ENCODE data around the gene SV2B.

SV2B gene

DNA sequence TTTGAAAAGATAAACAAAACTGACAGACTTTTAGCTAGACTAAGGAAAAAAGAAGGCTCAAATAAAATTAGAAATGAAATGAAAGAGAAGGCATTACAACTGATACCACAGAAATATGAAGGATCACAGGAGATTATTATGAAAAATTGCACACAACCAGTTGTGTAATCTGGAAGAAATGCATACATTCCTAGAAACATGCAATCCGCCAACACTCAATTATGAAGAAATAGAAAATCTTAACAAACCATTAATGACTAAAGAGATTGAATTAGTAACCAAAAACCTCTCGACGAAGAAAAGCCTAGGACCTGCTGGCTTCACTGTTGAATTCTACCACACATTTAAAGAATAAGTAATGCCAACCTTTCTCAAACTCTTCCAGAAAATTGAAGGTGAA is 149.5 kb downstream of the SV2B start:
- no peak overlapping the region for H3K9ac ChIP-seq (ENCODE audit: insufficient read length)
- H3K4me3 ChIP-seq, result no peak overlapping the region
- TF ChIP-seq FOXP2 (optimal IDR thresholded peaks at IDR 0.05; ENCODE audit: control extremely low read depth, extremely low read length, insufficient read depth) (no peak), POLR2AphosphoS5 (IDR thresholded peaks at IDR 0.05; ENCODE audit: borderline replicate concordance, low read depth, low read length) (no peak), EZH2 (IDR thresholded peaks at IDR 0.05) (no peak)
- no peak for DNase-seq (ENCODE audit: low read depth, low spot score)
- H3K27ac ChIP-seq, result no peak overlapping the region
- H3K9me3 ChIP-seq (ENCODE audit: low read depth, low read length), result no peaks in the 10 kb centered on the region
- H3K36me3 ChIP-seq (ENCODE audit: insufficient read depth, low read length), result no peaks in the 10 kb centered on the region

DNA sequence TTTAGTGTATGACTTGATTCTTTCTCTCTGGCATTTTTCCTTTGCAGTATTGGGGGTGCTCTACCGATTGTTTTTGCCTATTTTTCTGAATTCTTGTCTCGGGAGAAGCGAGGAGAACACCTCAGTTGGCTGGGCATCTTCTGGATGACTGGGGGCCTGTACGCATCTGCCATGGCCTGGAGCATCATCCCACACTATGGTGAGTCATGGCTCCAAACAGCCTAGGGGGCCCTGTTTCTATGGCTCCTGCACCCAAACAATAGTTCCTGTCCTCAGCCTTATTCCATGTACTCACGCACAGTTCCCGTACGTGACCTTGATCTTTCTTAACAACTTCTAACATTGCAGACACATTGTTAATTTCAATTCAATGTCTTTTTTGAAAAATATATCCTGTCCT is 152.3 kb downstream of the SV2B start:
- no peak overlapping the region for H3K4me3 ChIP-seq
- H3K36me3 ChIP-seq (ENCODE audit: insufficient read depth, low read length), result no peaks in the 10 kb centered on the region
- no peak overlapping the region for H3K9ac ChIP-seq (ENCODE audit: insufficient read length)
- no peaks in the 10 kb centered on the region for H3K9me3 ChIP-seq (ENCODE audit: low read depth, low read length)
- DNase-seq (ENCODE audit: low read depth, low spot score), result no peak
- no peak overlapping the region for H3K27ac ChIP-seq
- TF ChIP-seq EZH2 (IDR thresholded peaks at IDR 0.05), result no peak
- TF ChIP-seq FOXP2 (optimal IDR thresholded peaks at IDR 0.05; ENCODE audit: control extremely low read depth, extremely low read length, insufficient read depth), result no peak
- no peak for TF ChIP-seq POLR2AphosphoS5 (IDR thresholded peaks at IDR 0.05; ENCODE audit: borderline replicate concordance, low read depth, low read length)

GRCh38 chr15:91252756-91253155 is 152.7 kb downstream of the SV2B start:
- no peak for DNase-seq (ENCODE audit: low read depth, low spot score)
- no peaks in the 10 kb centered on the region for H3K36me3 ChIP-seq (ENCODE audit: insufficient read depth, low read length)

DNA sequence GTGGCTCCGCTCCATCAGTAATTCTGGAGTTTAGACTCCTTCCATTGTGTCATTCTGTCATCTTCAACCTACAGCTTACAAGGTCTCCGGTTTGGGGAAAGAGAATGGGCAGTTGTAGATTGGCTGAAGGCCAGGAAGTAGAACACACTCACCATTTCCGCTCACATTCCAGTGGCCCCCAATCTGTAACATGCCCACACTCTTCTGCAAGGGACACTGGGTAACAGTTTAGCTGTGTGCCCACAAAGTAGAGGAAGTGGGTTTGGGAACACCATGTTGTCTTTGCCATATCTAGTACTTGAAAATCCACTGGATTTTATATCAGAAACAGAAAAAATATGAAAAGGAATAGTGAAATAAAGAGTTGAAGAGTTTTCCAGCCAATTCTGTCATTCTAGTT is 153.5 kb downstream of the SV2B start:
- Histone ChIP-seq H3K9me3 (ENCODE audit: low read depth, low read length) (no peaks in the 10 kb centered on the region), H3K36me3 (ENCODE audit: insufficient read depth, low read length) (no peaks in the 10 kb centered on the region), H3K4me3 (no peak overlapping the region), H3K27ac (no peak overlapping the region), H3K9ac (ENCODE audit: insufficient read length) (no peak overlapping the region)
- TF ChIP-seq FOXP2 (optimal IDR thresholded peaks at IDR 0.05; ENCODE audit: control extremely low read depth, extremely low read length, insufficient read depth) (no peak), EZH2 (IDR thresholded peaks at IDR 0.05) (no peak), POLR2AphosphoS5 (IDR thresholded peaks at IDR 0.05; ENCODE audit: borderline replicate concordance, low read depth, low read length) (no peak)
- no peak for DNase-seq (ENCODE audit: low read depth, low spot score)

More at GRCh38 chr15:91252756-91253155, 152.7 kb downstream of the SV2B start:
- Histone ChIP-seq H3K9me3 (ENCODE audit: low read depth, low read length) (no peaks in the 10 kb centered on the region), H3K4me3 (no peak overlapping the region), H3K9ac (ENCODE audit: insufficient read length) (no peak overlapping the region), H3K27ac (no peak overlapping the region)
- TF ChIP-seq EZH2 (IDR thresholded peaks at IDR 0.05) (no peak), FOXP2 (optimal IDR thresholded peaks at IDR 0.05; ENCODE audit: control extremely low read depth, extremely low read length, insufficient read depth) (no peak), POLR2AphosphoS5 (IDR thresholded peaks at IDR 0.05; ENCODE audit: borderline replicate concordance, low read depth, low read length) (no peak)

DNA sequence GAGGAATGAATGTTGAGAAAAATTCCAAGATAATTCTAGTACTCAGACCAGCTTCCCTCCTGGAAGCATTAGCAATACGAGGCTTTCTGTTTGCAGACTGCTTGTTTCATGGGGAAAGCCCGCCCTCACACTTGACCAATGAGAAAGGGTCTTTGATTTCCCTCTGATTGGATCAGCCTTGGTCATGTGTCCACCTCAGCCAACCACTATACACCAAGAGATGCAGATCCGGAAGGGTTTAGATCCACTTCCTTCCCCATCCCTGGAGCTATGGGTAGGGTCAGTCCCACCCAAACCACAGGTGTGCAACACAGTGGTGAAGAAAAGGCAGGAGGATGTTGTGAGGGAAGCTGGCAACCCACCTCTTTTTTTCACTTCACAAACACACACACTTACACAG is 154.7 kb downstream of the SV2B start:
- Histone ChIP-seq H3K27ac (no peak overlapping the region), H3K9ac (ENCODE audit: insufficient read length) (no peak overlapping the region), H3K36me3 (ENCODE audit: insufficient read depth, low read length) (no peaks in the 10 kb centered on the region), H3K4me3 (no peak overlapping the region), H3K9me3 (ENCODE audit: low read depth, low read length) (no peaks in the 10 kb centered on the region)
- TF ChIP-seq POLR2AphosphoS5 (IDR thresholded peaks at IDR 0.05; ENCODE audit: borderline replicate concordance, low read depth, low read length) (no peak), FOXP2 (optimal IDR thresholded peaks at IDR 0.05; ENCODE audit: control extremely low read depth, extremely low read length, insufficient read depth) (no peak), EZH2 (IDR thresholded peaks at IDR 0.05) (no peak)
- no peak for DNase-seq (ENCODE audit: low read depth, low spot score)

GRCh38 chr15:91255670-91256192 is 155.7 kb downstream of the SV2B start:
- DNase-seq (ENCODE audit: low read depth, low spot score), result no peak
- Histone ChIP-seq H3K9me3 (ENCODE audit: low read depth, low read length) (no peaks in the 10 kb centered on the region), H3K27ac (no peak overlapping the region), H3K9ac (ENCODE audit: insufficient read length) (no peak overlapping the region), H3K36me3 (ENCODE audit: insufficient read depth, low read length) (no peaks in the 10 kb centered on the region), H3K4me3 (no peak overlapping the region)
- TF ChIP-seq POLR2AphosphoS5 (IDR thresholded peaks at IDR 0.05; ENCODE audit: borderline replicate concordance, low read depth, low read length), result no peak
- TF ChIP-seq FOXP2 (optimal IDR thresholded peaks at IDR 0.05; ENCODE audit: control extremely low read depth, extremely low read length, insufficient read depth), result no peak
- no peak for TF ChIP-seq EZH2 (IDR thresholded peaks at IDR 0.05)

DNA sequence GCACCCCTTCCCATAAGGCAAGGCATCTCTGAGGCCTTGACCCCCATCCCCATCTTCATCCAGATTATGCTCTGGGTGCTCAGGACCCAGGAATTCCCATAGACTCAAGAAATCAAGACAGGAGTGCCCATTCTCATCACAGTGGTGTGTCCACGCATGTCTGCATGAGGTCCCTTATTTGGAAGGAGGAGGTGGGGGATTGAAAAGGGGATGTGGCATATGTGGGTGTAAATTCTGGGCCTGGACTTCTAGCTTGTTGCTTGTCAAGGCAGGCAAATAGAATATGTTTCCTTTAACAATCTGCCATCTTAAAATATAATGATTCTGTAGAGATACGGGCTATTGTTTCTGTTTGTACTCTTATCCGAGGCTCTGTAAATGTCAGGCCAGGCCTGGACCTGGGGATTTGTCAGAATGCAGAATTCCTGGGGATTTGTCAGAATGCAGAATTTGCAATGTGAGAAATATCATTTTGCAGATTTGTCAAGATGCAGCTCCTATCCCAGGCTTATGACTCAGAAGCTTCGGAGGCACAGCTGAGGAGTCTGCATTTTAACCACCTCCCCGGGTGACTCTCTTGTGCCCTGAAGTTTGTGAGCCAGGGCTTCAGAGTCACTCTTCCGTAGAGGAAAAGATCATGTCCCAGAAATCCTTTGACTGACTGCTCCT is 157.8 kb downstream of the SV2B start:
- H3K4me3 ChIP-seq, result no peak overlapping the region
- DNase-seq (ENCODE audit: low read depth, low spot score), result no peak
- H3K9ac ChIP-seq (ENCODE audit: insufficient read length), result no peak overlapping the region
- H3K36me3 ChIP-seq (ENCODE audit: insufficient read depth, low read length), result no peaks in the 10 kb centered on the region
- no peak overlapping the region for H3K27ac ChIP-seq
- TF ChIP-seq POLR2AphosphoS5 (IDR thresholded peaks at IDR 0.05; ENCODE audit: borderline replicate concordance, low read depth, low read length), result no peak
- TF ChIP-seq EZH2 (IDR thresholded peaks at IDR 0.05), result no peak
- TF ChIP-seq FOXP2 (optimal IDR thresholded peaks at IDR 0.05; ENCODE audit: control extremely low read depth, extremely low read length, insufficient read depth), result no peak
- H3K9me3 ChIP-seq (ENCODE audit: low read depth, low read length), result no peaks in the 10 kb centered on the region

DNA sequence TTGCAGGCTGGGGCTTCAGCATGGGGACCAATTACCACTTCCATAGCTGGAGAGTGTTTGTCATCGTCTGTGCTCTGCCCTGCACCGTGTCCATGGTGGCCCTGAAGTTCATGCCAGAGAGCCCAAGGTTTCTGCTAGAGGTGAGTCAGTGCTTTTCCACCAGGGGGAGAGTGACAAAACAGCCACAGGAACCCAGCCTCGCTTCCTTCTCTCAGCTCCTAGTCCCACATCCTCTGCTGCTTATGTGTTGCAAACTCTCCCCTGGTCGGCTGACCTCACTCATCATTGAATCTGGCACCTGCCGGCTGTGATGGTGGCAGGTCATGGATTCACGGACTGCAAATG is 158.3 kb downstream of the SV2B start:
- Histone ChIP-seq H3K4me3 (no peak overlapping the region), H3K27ac (no peak overlapping the region), H3K36me3 (ENCODE audit: insufficient read depth, low read length) (no peaks in the 10 kb centered on the region), H3K9ac (ENCODE audit: insufficient read length) (no peak overlapping the region), H3K9me3 (ENCODE audit: low read depth, low read length) (no peaks in the 10 kb centered on the region)
- DNase-seq (ENCODE audit: low read depth, low spot score), result no peak
- TF ChIP-seq POLR2AphosphoS5 (IDR thresholded peaks at IDR 0.05; ENCODE audit: borderline replicate concordance, low read depth, low read length) (no peak), FOXP2 (optimal IDR thresholded peaks at IDR 0.05; ENCODE audit: control extremely low read depth, extremely low read length, insufficient read depth) (no peak), EZH2 (IDR thresholded peaks at IDR 0.05) (no peak)

- Histone ChIP-seq H3K4me3 (no peak overlapping the region), H3K27ac (no peak overlapping the region), H3K9ac (ENCODE audit: insufficient read length) (no peak overlapping the region), H3K9me3 (ENCODE audit: low read depth, low read length) (no peaks in the 10 kb centered on the region), H3K36me3 (ENCODE audit: insufficient read depth, low read length) (no peaks in the 10 kb centered on the region)
- no peak for TF ChIP-seq FOXP2 (optimal IDR thresholded peaks at IDR 0.05; ENCODE audit: control extremely low read depth, extremely low read length, insufficient read depth)
- TF ChIP-seq POLR2AphosphoS5 (IDR thresholded peaks at IDR 0.05; ENCODE audit: borderline replicate concordance, low read depth, low read length), result no peak
- no peak for TF ChIP-seq EZH2 (IDR thresholded peaks at IDR 0.05)
- DNase-seq (ENCODE audit: low read depth, low spot score), result no peak
Observed at GRCh38 chr15:91259077-91259476, 159.0 kb downstream of the SV2B start.

Measured in SK-N-MC (cell line).